CD4-positive, alpha-beta T cell treated with Interleukin-6 at 100 ng/mL for 8 hours (primary cell): ENCODE measurements around the gene HDAC5.

Source experiments
- DNase-seq: peaks from one replicate; pipeline ENCODE4 v3.0.0-alpha.2; 2020; ENCODE audit warnings: mixed read lengths, low spot score

HDAC5 gene

GRCh38 chr17:44086364-44087311 lies 36.8 kb downstream of the HDAC5 start:
- DNase-seq, result peak; percentile 28

- DNase-seq, result no peak
Measured at GRCh38 chr17:44085908-44086307, 37.5 kb downstream of the HDAC5 start.

GRCh38 chr17:44084921-44085320 lies 38.5 kb downstream of the HDAC5 start:
- DNase-seq, result no peak

- no peak for DNase-seq
Measured at GRCh38 chr17:44084131-44084538, 39.3 kb downstream of the HDAC5 start.

GRCh38 chr17:44083250-44083849 lies 40.1 kb downstream of the HDAC5 start:
- DNase-seq, result no peak

DNA sequence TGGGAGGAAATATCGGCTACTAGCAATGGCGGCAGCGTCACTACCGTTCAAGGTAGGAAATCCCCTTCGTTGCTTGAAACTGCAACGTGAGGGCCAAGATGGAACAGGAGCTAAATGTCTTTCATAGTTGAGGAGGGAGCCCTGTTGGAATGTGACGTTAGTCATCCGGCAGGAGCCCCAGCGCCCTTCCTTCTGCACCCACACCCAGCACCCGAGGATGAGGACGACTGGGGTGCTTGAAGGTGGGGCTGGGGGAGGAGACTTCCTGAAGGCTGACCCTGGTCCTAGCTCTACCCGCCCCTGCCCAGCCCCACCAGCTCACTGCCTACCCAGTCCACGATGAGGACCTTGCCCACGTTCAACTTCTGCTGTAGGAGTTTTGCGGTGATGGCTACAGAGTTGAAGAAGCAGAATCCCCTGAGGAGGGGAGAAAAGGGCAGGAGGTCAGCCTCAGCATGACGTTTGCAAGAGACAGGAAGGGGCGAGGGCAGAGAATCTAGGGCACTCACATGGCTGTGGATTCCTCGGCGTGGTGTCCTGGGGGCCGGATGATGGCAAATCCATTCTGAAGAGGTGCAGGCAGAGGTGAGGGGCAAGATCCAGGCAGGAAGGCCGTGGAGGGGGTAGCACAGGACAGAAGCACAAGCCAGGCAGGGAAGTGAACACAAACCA lies 41.0 kb downstream of the HDAC5 start:
- DNase-seq, result no peak

DNA sequence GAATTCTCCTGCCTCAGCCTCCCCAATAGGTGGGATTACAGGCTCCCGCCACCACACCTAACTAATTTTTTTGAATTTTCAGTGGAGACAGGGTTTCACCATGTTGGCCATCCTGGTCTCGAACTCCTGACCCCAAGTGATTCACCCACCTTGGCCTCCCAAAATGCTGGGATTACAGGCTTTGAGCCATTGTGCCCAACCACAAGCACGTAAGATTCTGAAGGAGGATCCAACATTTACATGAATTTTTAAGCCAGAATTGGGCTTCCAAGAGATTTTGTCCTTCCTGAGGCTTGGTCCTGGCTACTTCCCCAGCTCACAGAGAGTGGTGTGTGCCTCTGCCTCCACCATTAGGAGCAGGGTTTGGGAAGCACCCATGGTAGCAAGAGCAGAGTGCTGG lies 41.8 kb downstream of the HDAC5 start:
- DNase-seq, result no peak

- no peak for DNase-seq
Measured at GRCh38 chr17:44079877-44080821, 43.3 kb downstream of the HDAC5 start.

DNA sequence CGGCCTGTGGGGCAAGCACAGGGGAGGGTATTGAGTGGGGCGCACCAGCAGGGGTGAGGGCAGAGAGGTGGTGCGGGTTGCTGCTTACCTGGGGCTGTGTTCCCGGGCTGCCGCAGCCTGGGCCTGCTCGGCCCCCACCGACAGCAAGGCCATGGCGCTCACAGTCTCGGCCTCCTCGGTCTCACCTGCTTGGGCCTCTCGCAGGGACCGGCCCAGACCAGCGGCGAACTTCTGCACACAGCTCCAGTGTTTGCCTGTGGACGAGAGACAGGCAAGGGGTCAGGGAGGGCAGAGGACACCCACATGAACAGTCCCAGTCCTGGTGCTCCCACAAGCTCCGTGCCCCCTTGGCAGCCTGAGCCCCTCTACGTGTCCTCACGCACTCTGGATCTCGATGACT lies 45.0 kb downstream of the HDAC5 start:
- no peak for DNase-seq

GRCh38 chr17:44077595-44077909 lies 45.9 kb downstream of the HDAC5 start:
- DNase-seq, result no peak

GRCh38 chr17:44076716-44077594 lies 46.5 kb downstream of the HDAC5 start:
- no peak for DNase-seq

DNA sequence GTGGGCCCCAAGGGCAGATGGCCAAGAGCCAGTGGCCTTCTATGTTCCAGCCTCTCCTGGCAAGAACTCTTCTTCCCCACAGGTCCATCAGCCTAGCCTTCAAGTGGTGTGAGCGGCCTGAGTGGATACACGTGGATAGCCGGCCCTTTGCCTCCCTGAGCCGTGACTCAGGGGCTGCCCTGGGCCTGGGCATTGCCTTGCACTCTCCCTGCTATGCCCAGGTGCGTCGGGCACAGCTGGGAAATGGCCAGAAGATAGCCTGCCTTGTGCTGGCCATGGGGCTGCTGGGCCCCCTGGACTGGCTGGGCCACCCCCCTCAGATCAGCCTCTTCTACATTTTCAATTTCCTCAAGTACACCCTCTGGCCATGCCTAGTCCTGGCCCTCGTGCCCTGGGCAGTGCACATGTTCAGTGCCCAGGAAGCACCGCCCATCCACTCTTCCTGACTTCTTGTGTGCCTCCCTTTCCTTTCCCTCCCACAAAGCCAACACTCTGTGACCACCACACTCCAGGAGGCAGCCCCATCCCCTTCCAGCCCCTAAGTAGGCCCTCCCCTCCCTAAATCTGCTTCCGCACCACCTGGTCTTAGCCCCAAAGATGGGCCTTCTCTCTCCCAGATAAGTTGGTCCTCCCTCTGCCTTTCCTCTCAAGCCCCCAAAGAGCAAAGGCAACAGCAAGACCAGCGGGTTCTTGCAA lies 47.7 kb downstream of the HDAC5 start:
- no peak for DNase-seq

GRCh38 chr17:44074911-44075285 lies 48.5 kb downstream of the HDAC5 start:
- DNase-seq, result no peak

- no peak for DNase-seq
Measured at GRCh38 chr17:44074231-44074910, 49.1 kb downstream of the HDAC5 start.

GRCh38 chr17:44071772-44072171 lies 51.7 kb downstream of the HDAC5 start:
- no peak for DNase-seq

DNA sequence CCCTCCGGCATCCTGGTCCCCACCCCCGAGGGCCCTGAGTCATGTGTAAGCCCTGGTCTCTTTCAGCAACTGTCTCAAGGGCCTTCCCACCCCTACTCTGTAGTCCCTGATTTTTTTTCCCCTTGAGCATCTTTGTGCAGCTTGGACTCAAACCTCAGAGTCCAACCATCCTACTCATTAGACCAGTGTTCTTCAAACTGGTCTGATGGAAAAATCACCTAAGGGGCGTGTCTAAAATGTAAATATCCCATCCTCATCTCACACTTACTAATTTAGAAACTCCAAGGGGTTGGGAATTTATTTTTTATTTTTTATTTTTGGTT lies 52.3 kb downstream of the HDAC5 start:
- DNase-seq, result no peak

DNA sequence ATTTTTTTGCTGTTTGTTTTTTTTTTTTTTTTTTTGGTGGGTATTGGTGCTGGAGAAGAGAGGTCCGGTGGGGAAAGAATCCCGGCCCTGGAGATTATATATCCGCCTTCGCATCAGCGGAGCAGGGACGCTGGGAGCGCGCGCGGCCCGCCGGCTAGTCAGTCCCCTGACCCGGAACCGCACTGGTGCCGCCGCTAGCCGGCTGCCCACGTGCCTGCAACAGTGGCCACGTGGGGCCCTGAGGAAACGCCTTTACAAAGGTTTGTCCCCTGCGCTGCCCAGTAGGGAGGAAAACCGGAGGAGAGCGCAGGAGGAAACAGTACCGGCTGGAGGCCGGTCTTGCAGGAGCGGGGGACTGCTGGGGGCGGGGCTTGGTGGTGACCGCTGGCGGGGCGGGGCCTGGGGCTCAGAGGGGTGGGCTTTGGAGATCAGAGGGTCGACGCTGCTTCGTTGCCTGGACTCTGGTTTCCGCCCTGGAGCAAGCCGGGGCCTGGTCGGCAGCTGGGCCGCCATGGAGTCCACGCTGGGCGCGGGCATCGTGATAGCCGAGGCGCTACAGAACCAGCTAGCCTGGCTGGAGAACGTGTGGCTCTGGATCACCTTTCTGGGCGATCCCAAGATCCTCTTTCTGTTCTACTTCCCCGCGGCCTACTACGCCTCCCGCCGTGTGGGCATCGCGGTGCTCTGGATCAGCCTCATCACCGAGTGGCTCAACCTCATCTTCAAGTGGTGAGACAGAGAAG lies 52.8 kb downstream of the HDAC5 start, which contains the start of gene G6PC3:
Gene G6PC3 (plus strand): TSS at position 281 of the 743 bp plus-strand sequence. CDS start 231 bp downstream, at position 512.
- DNase-seq, result peak; percentile 74

DNA sequence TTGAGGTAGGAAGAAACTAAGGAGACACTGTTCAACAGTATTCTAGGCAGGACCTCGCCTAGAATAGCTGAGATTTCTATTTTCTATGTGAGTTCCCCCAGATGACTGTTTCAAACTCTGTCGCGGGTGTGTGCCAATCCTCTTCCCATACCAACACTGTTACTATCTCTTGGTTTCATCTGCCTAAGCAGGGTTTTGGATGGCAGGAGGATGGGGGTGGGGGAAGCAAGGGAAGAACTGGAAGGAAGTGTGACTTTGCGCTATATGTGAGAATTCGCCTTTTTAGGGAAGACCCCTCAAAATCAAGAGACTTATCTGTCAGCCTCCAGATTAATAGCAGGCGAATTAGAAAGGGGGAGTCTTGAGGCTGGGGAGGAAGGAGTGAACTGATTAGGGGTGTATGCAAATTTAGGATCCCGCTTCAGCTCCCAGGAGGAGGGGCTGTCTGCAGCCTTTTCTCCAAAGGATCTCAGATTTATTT lies 53.4 kb downstream of the HDAC5 start:
- no peak for DNase-seq

DNA sequence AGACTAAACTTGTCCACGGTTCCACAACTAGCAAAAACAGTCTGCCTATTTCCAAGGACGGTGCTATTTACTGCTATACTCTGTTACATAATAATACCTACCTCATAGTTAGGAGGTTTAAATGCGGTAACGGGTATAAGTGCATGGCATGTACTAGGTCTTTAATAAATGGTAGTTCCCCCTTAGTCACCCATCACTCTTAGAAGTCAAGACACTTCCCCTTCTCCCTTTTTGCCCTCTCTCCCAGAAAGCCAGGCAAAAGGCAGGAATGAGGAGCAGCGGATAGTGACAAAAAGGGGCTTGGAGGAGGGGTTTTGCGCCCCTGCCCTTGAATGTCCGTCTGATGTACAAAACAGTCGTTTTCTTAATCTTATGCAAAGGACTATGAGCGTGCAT lies 55.9 kb downstream of the HDAC5 start:
- no peak for DNase-seq
